HepG2 (cell line): ENCODE results near the gene BCL7A. TPM values are rescaled to one million over a fixed set of nuclear protein-coding genes. Genes with fewer than 3 reads are reported as not detected.

Experiments used
- ARHGAP35 ChIP-seq: sonication (generic); formaldehyde crosslinking; IDR thresholded peaks from 2 replicates; pipeline ENCODE4 v1.9.0; 2022; ENCODE audit warnings: mild to moderate bottlenecking, inconsistent platforms, moderate library complexity, missing genetic modification reagents, borderline replicate concordance
- ARNT2 ChIP-seq: sonication (generic); formaldehyde crosslinking; IDR thresholded peaks from 2 replicates; pipeline ENCODE4 v1.8.0; 2022; ENCODE audit warnings: mild to moderate bottlenecking, low read depth, missing genetic modification reagents, moderate library complexity
- CERS6 ChIP-seq: sonication (generic); formaldehyde crosslinking; IDR thresholded peaks from 2 replicates; pipeline ENCODE4 v1.5.0; 2020; ENCODE audit warnings: missing genetic modification reagents
- ETV6 ChIP-seq: sonication (generic); formaldehyde crosslinking; conservative IDR thresholded peaks from 2 replicates; pipeline ENCODE4 v1.4.0; 2020; ENCODE audit warnings: missing genetic modification reagents
- FOXC1 ChIP-seq: sonication (generic); formaldehyde crosslinking; IDR thresholded peaks from 2 replicates; pipeline ENCODE4 v1.8.0; 2022; ENCODE audit warnings: mild to moderate bottlenecking, missing genetic modification reagents, borderline replicate concordance
- GABPB1 ChIP-seq: IDR thresholded peaks from 2 replicates; pipeline ENCODE4 v1.6.1; 2016; ENCODE audit warnings: mild to moderate bottlenecking, missing genetic modification reagents, moderate library complexity, missing compliant biosample characterization
- KDM3A ChIP-seq: IDR thresholded peaks from 2 replicates; pipeline ENCODE4 v1.6.1; 2018; ENCODE audit warnings: low read depth, missing compliant biosample characterization
- KLF6 ChIP-seq: IDR thresholded peaks from 2 replicates; pipeline ENCODE4 v1.8.0; 2016; ENCODE audit warnings: missing biosample characterization, missing genetic modification reagents
- NR2F1 ChIP-seq, 2 experiments: fragments of 450-650 bp in 1 of 2; formaldehyde crosslinking in 1 of 2; IDR thresholded peaks; 2 replicates each; pipeline versions ENCODE4 v1.5.0 to v1.6.1; 2016 to 2020; ENCODE audit warnings: mild to moderate bottlenecking in 1 of 2, missing compliant biosample characterization in 1 of 2, missing genetic modification reagents in 1 of 2, moderate library complexity in 1 of 2
- SAP130 ChIP-seq: IDR thresholded peaks from 2 replicates; pipeline ENCODE4 v1.6.1; 2016; ENCODE audit warnings: low read depth
- SUZ12 ChIP-seq: fragments of 150-350 bp; IDR thresholded peaks from 2 replicates; pipeline ENCODE4 v1.6.1; 2014; ENCODE audit warnings: low read depth, low read length
- ZBTB2 ChIP-seq: sonication (generic); formaldehyde crosslinking; IDR thresholded peaks from 2 replicates; pipeline ENCODE4 v1.8.0; 2022; ENCODE audit warnings: low read depth, missing genetic modification reagents
- ZNF251 ChIP-seq: sonication (generic); formaldehyde crosslinking; IDR thresholded peaks from 2 replicates; pipeline ENCODE4 v1.9.0; 2021; ENCODE audit warnings: mild to moderate bottlenecking, missing genetic modification reagents
- ZNF274 ChIP-seq: sonication (generic); formaldehyde crosslinking; IDR thresholded peaks from 2 replicates; pipeline ENCODE4 v1.5.1; 2020; ENCODE audit warnings: mild to moderate bottlenecking, missing genetic modification reagents
- ZNF292 ChIP-seq: sonication (generic); formaldehyde crosslinking; IDR thresholded peaks from 2 replicates; pipeline ENCODE4 v1.8.1; 2022; ENCODE audit warnings: mild to moderate bottlenecking, low read depth, missing genetic modification reagents, borderline replicate concordance
- ZNF414 ChIP-seq: sonication (generic); formaldehyde crosslinking; IDR thresholded peaks from 2 replicates; pipeline ENCODE4 v1.5.0; 2020; ENCODE audit warnings: missing genetic modification reagents
- ZNF484 ChIP-seq: sonication (generic); formaldehyde crosslinking; IDR thresholded peaks from 2 replicates; pipeline ENCODE4 v1.5.1; 2020; ENCODE audit warnings: mild to moderate bottlenecking, low read depth, missing genetic modification reagents, borderline replicate concordance
- ZNF589 ChIP-seq: sonication (generic); formaldehyde crosslinking; conservative IDR thresholded peaks from 2 replicates; pipeline ENCODE4 v1.8.0; 2022; ENCODE audit warnings: mild to moderate bottlenecking, moderate library complexity, missing genetic modification reagents
- ZNF816 ChIP-seq: sonication (generic); formaldehyde crosslinking; IDR thresholded peaks from 2 replicates; pipeline ENCODE4 v1.8.0; 2022; ENCODE audit warnings: missing genetic modification reagents, mild to moderate bottlenecking, borderline replicate concordance
- ZSCAN30 ChIP-seq: sonication (generic); formaldehyde crosslinking; IDR thresholded peaks from 2 replicates; pipeline ENCODE4 v1.5.0; 2020; ENCODE audit warnings: mild to moderate bottlenecking, missing genetic modification reagents
- polyA plus RNA-seq, 8 experiments: library from polyadenylated mRNA; depleted of rRNA in 3 of 8; stranded (reverse) in 7 of 8; unstranded in 1 of 8; fragments of >200 nt; fragmentation: Illumina TruSeq in 4 of 8; extraction: Trizol in 4 of 8; gene quantifications; 2 replicates each; pipeline versions ENCODE4 v1.2.1 to v1.2.3, GENCODE V29; 2011 to 2016; ENCODE audit warnings: low read depth in 4 of 8, missing spikeins in 1 of 8, mixed read lengths in 1 of 8; ENCODE audit not compliant: insufficient read depth in 1 of 8
- total RNA-seq, 5 experiments: library from RNA; depleted of rRNA; stranded (reverse); fragments of >200 nt; fragmentation: Illumina TruSeq; extraction: Trizol; gene quantifications; 2 replicates each; pipeline ENCODE4 v1.2.3, GENCODE V29; 2016; ENCODE audit warnings: low read depth in 1 of 5
- TF ChIP-seq, protein P1 (sequence below): sonication (generic); formaldehyde crosslinking; IDR thresholded peaks from 2 replicates; pipeline ENCODE4 v1.9.0; 2021; ENCODE audit warnings: missing genetic modification reagents, borderline replicate concordance
- TF ChIP-seq, protein P2 (sequence below): sonication (generic); formaldehyde crosslinking; IDR thresholded peaks from 2 replicates; pipeline ENCODE4 v1.5.0; 2020; ENCODE audit warnings: missing genetic modification reagents, mild to moderate bottlenecking, borderline replicate concordance

Gene BCL7A
- total and polyA plus RNA-seq, 2 of the 13 experiments (the other 11 are each of a cell fraction or from before 2014, with no cell fraction given), result 4.1 to 6.2 TPM

GRCh38 chr12:122078141-122079032 lies 56.7 kb downstream of the BCL7A start, which contains the start of gene MLXIP (continued):
- TF ChIP-seq ZNF251 (CRISPR knock-in tag), result no peak
- no peak for TF ChIP-seq NR2F1 (CRISPR knock-in tag; IDR thresholded peaks at IDR 0.05)
- TF ChIP-seq KDM3A, result no peak
- no peak; the same call in 1 of the 2 replicates for TF ChIP-seq ZNF414
- no peak for TF ChIP-seq CERS6
- TF ChIP-seq SUZ12, result no peak
- TF ChIP-seq, protein P1, sequence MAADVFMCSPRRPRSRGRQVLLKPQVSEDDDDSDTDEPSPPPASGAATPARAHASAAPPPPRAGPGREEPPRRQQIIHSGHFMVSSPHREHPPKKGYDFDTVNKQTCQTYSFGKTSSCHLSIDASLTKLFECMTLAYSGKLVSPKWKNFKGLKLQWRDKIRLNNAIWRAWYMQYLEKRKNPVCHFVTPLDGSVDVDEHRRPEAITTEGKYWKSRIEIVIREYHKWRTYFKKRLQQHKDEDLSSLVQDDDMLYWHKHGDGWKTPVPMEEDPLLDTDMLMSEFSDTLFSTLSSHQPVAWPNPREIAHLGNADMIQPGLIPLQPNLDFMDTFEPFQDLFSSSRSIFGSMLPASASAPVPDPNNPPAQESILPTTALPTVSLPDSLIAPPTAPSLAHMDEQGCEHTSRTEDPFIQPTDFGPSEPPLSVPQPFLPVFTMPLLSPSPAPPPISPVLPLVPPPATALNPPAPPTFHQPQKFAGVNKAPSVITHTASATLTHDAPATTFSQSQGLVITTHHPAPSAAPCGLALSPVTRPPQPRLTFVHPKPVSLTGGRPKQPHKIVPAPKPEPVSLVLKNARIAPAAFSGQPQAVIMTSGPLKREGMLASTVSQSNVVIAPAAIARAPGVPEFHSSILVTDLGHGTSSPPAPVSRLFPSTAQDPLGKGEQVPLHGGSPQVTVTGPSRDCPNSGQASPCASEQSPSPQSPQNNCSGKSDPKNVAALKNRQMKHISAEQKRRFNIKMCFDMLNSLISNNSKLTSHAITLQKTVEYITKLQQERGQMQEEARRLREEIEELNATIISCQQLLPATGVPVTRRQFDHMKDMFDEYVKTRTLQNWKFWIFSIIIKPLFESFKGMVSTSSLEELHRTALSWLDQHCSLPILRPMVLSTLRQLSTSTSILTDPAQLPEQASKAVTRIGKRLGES (CRISPR knock-in tag), result peak; percentile 71; the same call in 1 of the 2 replicates
- TF ChIP-seq GABPB1 (CRISPR knock-in tag), result peak; percentile 64; the same call in 1 of the 2 replicates
- TF ChIP-seq KLF6 (CRISPR knock-in tag), result peak; percentile 82; the same call in 1 of the 2 replicates
- TF ChIP-seq ZSCAN30, result no peak
- peak; percentile 90 for TF ChIP-seq ZNF816 (CRISPR knock-in tag)
- no peak for TF ChIP-seq ZNF484 (CRISPR knock-in tag)
- TF ChIP-seq ZBTB2 (CRISPR knock-in tag), result peak; percentile 32
- TF ChIP-seq ZNF292 (CRISPR knock-in tag), result no peak
- peak; percentile 84 for TF ChIP-seq ZNF274 (CRISPR knock-in tag)
- TF ChIP-seq FOXC1 (CRISPR knock-in tag), result peak; percentile 98
- TF ChIP-seq SAP130, result peak; percentile 86
- TF ChIP-seq ETV6, result no peak
- TF ChIP-seq ZNF589 (CRISPR knock-in tag), result no peak; the same call in 1 of the 2 replicates
- peak; percentile 93 for TF ChIP-seq ARNT2 (CRISPR knock-in tag)
- TF ChIP-seq, protein P2, sequence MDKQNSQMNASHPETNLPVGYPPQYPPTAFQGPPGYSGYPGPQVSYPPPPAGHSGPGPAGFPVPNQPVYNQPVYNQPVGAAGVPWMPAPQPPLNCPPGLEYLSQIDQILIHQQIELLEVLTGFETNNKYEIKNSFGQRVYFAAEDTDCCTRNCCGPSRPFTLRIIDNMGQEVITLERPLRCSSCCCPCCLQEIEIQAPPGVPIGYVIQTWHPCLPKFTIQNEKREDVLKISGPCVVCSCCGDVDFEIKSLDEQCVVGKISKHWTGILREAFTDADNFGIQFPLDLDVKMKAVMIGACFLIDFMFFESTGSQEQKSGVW (CRISPR knock-in tag), result peak; percentile 81; the same call in 1 of the 2 replicates
- peak; percentile 55; the same call in 1 of the 2 replicates for TF ChIP-seq ARHGAP35 (CRISPR knock-in tag)
